ENCODE data around the gene RINL. TPM values are rescaled to one million over a fixed set of nuclear protein-coding genes. Genes with fewer than 3 reads are reported as not detected.

RINL gene
- total and polyA plus RNA-seq, 2 of the 4 experiments (the other 2 are of a cell fraction) = 0.72 to 1.9 TPM

- Histone ChIP-seq H3K4me3 (ENCODE audit: insufficient read depth, low read depth, low read length) (no peak overlapping the region), H3K4me1 (ENCODE audit: control insufficient read depth, insufficient read depth, low read length) (no peaks in the 10 kb centered on the region), H3K4me2 (ENCODE audit: low read depth, low read length) (no peak overlapping the region), H2BK15ac (ENCODE audit: low read depth, low read length) (no peak overlapping the region), H3K9ac (ENCODE audit: low read depth, low read length) (no peak overlapping the region), H3K27ac (ENCODE audit: insufficient read depth, low read length) (no peak overlapping the region), H2BK120ac (ENCODE audit: low read depth, low read length) (no peak overlapping the region), H3K4ac (ENCODE audit: low read depth, low read length) (no peak overlapping the region), H4K8ac (ENCODE audit: low read depth in 2 of 2, low read length in 2 of 2) (no peak overlapping the region), H3K27me3 (ENCODE audit: control insufficient read depth, insufficient read depth, low read length) (peaks cover 4% of the 10 kb centered on the region; the same call in 1 of the 2 replicates), H2AK9ac (replicated peaks; ENCODE audit: low read depth, low read length, poor library complexity) (no peak overlapping the region), H3K18ac (ENCODE audit: low read depth, low read length) (no peak overlapping the region), H3K79me1 (ENCODE audit: low read depth in 1 of 2, low read length in 2 of 2) (no peaks in the 10 kb centered on the region), H3K23ac (ENCODE audit: low read depth, low read length) (no peak overlapping the region), H2BK20ac (ENCODE audit: low read depth, low read length) (no peak overlapping the region), H3K9me1 (ENCODE audit: insufficient read depth, low read length) (no peaks in the 10 kb centered on the region), H4K5ac (ENCODE audit: low read depth, low read length) (no peak overlapping the region), H2BK5ac (ENCODE audit: low read depth, low read length, poor library complexity, severe bottlenecking) (no peak overlapping the region), H4K91ac (ENCODE audit: insufficient read depth, low read depth, low read length) (no peak overlapping the region), H4K20me1 (ENCODE audit: insufficient read depth, low read length) (no peaks in the 10 kb centered on the region), H2AK5ac (ENCODE audit: low read depth, low read length) (no peak overlapping the region), H3K56ac (ENCODE audit: extremely low read depth, insufficient read depth, low read length) (no peak overlapping the region), H3K14ac (replicated peaks; ENCODE audit: low read depth, low read length) (no peak overlapping the region), H3K9me3 (ENCODE audit: control insufficient read depth, insufficient read depth, low read length) (no peaks in the 10 kb centered on the region; the same call in 1 of the 2 replicates), H2AFZ (replicated peaks; ENCODE audit: low read length, poor library complexity) (no peak overlapping the region), H3K36me3 (ENCODE audit: control insufficient read depth, insufficient read depth, low read length) (peaks cover 20% of the 10 kb centered on the region)
- WGBS, 2 experiments (ENCODE audit: extremely low coverage in 2 of 2, insufficient read length in 1 of 2) = 94% methylated on average over 9 of the region's 12 CpGs; no CpG with 5 or more reads in 1 of the 2 experiments
- POLR2A ChIA-PET (ENCODE audit: unreplicated experiment) = no interaction called here
- intact Hi-C loops (cut with micrococcal nuclease) = no loop called here
- no TSS peak for BruUV-seq (replicated peaks)
- in situ Hi-C loops (cut with MboI; ENCODE audit: low sequenced_read_pairs) = loop anchor here (25.0 kb wide), 1 partner anchor 173 kb away; the partner anchor contains the start of gene CAPN12
- DNase-seq (no peak), ATAC-seq (ENCODE audit: low read depth) (no peak)
- no peak for TF ChIP-seq MXI1 (IDR thresholded peaks at IDR 0.05; ENCODE audit: borderline replicate concordance, low read depth, low read length)
- TF ChIP-seq RAD21 (IDR thresholded peaks at IDR 0.05; ENCODE audit: low read length) = no peak
- no peak for TF ChIP-seq MAFK (IDR thresholded peaks at IDR 0.05; ENCODE audit: low read depth, low read length)
- no peak for TF ChIP-seq CEBPB (IDR thresholded peaks at IDR 0.05; ENCODE audit: low read depth, low read length)
- no peak for TF ChIP-seq BHLHE40 (IDR thresholded peaks at IDR 0.05; ENCODE audit: low read depth, low read length)
- TF ChIP-seq RFX5 (IDR thresholded peaks at IDR 0.05; ENCODE audit: low read depth, low read length) = no peak
- TF ChIP-seq MAZ (IDR thresholded peaks at IDR 0.05; ENCODE audit: borderline replicate concordance, low read depth, low read length) = no peak
- no peak for TF ChIP-seq RCOR1 (IDR thresholded peaks at IDR 0.05; ENCODE audit: insufficient replicate concordance, low read length)
- TF ChIP-seq USF2 (IDR thresholded peaks at IDR 0.05; ENCODE audit: low read depth, low read length) = no peak
- dilution Hi-C loops (cut with HindIII; ENCODE audit: low sequenced_read_pairs, unreplicated experiment) = no loop called here
- CTCF ChIA-PET = interaction anchor here (0.5 kb wide), 1 partner anchor 458 kb away, joined by 8 read pairs; no protein-coding TSS in a partner anchor
Observed at GRCh38 chr19:38910488-38910887, 32.4 kb upstream of the RINL start.
